Measurements from ENCODE around the gene SEMA6A. TPM values are rescaled to one million over a fixed set of nuclear protein-coding genes. Genes with fewer than 3 reads are reported as not detected.

The SEMA6A gene
- total and polyA plus RNA-seq, 12 donors = 2.9 to 11.3 (median 7.8) TPM

- TF ChIP-seq CTCF (IDR thresholded peaks at IDR 0.05) = no peak
- Histone ChIP-seq H3K27ac (peak overlapping the region in 4 of 10 donors; percentile 19 to 70 (median 39)), H3K9me3 (no peaks in the 10 kb centered on the region), H3K27me3 (no peaks in the 10 kb centered on the region), H3K4me3 (no peak overlapping the region), H3K36me3 (peaks cover 0 to 23% (median 0%) of the 10 kb centered on the region in 9 donors), H3K4me1 (peaks cover 0 to 30% (median 25%) of the 10 kb centered on the region in 9 donors)
- intact Hi-C loops (cut with DNase I) = no loop called here
- WGBS, 2 donors = 57 to 58% methylated on average over 5 of the region's 5 CpGs
- DNase-seq = no peak
- ATAC-seq = peak in 4 of 8 donors; percentile 56 to 74 (median 66)
Observed at GRCh38 chr5:116455061-116455460, 119.6 kb downstream of the SEMA6A start.

GRCh38 chr5:116454417-116454927 is 120.2 kb downstream of the SEMA6A start:
- intact Hi-C loops (cut with DNase I) = no loop called here
- ATAC-seq = peak; percentile 49 to 89 (median 80)
- Histone ChIP-seq H3K36me3 (peaks cover 0 to 23% (median 0%) of the 10 kb centered on the region in 9 donors), H3K4me3 (peak overlapping the region in 3 of 10 donors; percentile 2 to 13 (median 3)), H3K4me1 (peaks cover 0 to 30% (median 25%) of the 10 kb centered on the region in 9 donors), H3K27me3 (no peaks in the 10 kb centered on the region), H3K27ac (peak overlapping the region in 4 of 10 donors; percentile 19 to 70 (median 39)), H3K9me3 (no peaks in the 10 kb centered on the region)
- 28 to 38% methylated on average over 9 of the region's 9 CpGs for WGBS, 2 donors
- no peak for TF ChIP-seq CTCF (IDR thresholded peaks at IDR 0.05)
- peak in 1 of 2 donors; percentile 33 for DNase-seq

- WGBS, 2 donors = 33 to 40% methylated on average over 5 of the region's 5 CpGs
- Histone ChIP-seq H3K4me1 (peaks cover 0 to 30% (median 25%) of the 10 kb centered on the region in 9 donors), H3K9me3 (no peaks in the 10 kb centered on the region), H3K27me3 (no peaks in the 10 kb centered on the region), H3K4me3 (peak overlapping the region in 3 of 10 donors; percentile 2 to 13 (median 3)), H3K36me3 (peaks cover 0 to 23% (median 0%) of the 10 kb centered on the region in 9 donors), H3K27ac (peak overlapping the region in 4 of 10 donors; percentile 19 to 70 (median 39))
- ATAC-seq (peak in 5 of 8 donors; percentile 10 to 32 (median 24)), DNase-seq (no peak)
- TF ChIP-seq CTCF (IDR thresholded peaks at IDR 0.05) = no peak
- intact Hi-C loops (cut with DNase I) = no loop called here
Observed at GRCh38 chr5:116453988-116454411, 120.6 kb downstream of the SEMA6A start.

GRCh38 chr5:116452774-116453368 is 121.8 kb downstream of the SEMA6A start:
- Histone ChIP-seq H3K4me1 (peaks cover 0 to 30% (median 25%) of the 10 kb centered on the region in 9 donors), H3K27me3 (no peaks in the 10 kb centered on the region), H3K9me3 (no peaks in the 10 kb centered on the region), H3K27ac (no peak overlapping the region), H3K36me3 (peaks cover 0 to 24% (median 0%) of the 10 kb centered on the region in 9 donors), H3K4me3 (no peak overlapping the region)
- intact Hi-C loops (cut with DNase I) = no loop called here
- 91 to 98% methylated on average over 2 of the region's 2 CpGs for WGBS, 2 donors
- no peak for DNase-seq
- ATAC-seq = no peak
- TF ChIP-seq CTCF (IDR thresholded peaks at IDR 0.05) = no peak
